SK-N-SH treated with all-trans-retinoic acid at 6 μM for 48 hours (cell line): ENCODE results near the gene ELAC2.

ENCODE experiments used
- CSDC2 ChIP-seq: fragments of 250-450 bp; sonication (Bioruptor Pico); IDR thresholded peaks from 2 replicates; pipeline ENCODE4 v1.5.0; 2020; ENCODE audit warnings: mild to moderate bottlenecking, moderate library complexity
- RARB ChIP-seq: fragments of 250-450 bp; sonication (Bioruptor Pico); IDR thresholded peaks from 2 replicates; pipeline ENCODE4 v1.8.0; 2021; ENCODE audit warnings: mild to moderate bottlenecking, moderate library complexity
- SNAI2 ChIP-seq: fragments of 250-450 bp; sonication (Bioruptor Pico); IDR thresholded peaks from 2 replicates; pipeline ENCODE4 v1.5.0; 2020; ENCODE audit warnings: mild to moderate bottlenecking, moderate library complexity
- ZFP30 ChIP-seq: fragments of 450-650 bp; formaldehyde crosslinking; IDR thresholded peaks from 2 replicates; pipeline ENCODE4 v1.5.0; 2022; ENCODE audit warnings: mild to moderate bottlenecking, moderate library complexity
- TF ChIP-seq, protein P1 (sequence below): fragments of 250-450 bp; sonication (Bioruptor Pico); IDR thresholded peaks from 2 replicates; pipeline ENCODE4 v1.8.0; 2021; ENCODE audit warnings: low read depth, mild to moderate bottlenecking, moderate library complexity, borderline replicate concordance
- TF ChIP-seq, protein P2 (sequence below): fragments of 250-450 bp; sonication (Bioruptor Pico); IDR thresholded peaks from 2 replicates; pipeline ENCODE4 v1.5.1; 2021; ENCODE audit warnings: mild to moderate bottlenecking, moderate library complexity
- TF ChIP-seq, protein P3 (sequence below): fragments of 250-450 bp; sonication (Bioruptor Pico); IDR thresholded peaks from 2 replicates; pipeline ENCODE4 v1.5.0; 2020; ENCODE audit warnings: mild to moderate bottlenecking, moderate library complexity

DNA sequence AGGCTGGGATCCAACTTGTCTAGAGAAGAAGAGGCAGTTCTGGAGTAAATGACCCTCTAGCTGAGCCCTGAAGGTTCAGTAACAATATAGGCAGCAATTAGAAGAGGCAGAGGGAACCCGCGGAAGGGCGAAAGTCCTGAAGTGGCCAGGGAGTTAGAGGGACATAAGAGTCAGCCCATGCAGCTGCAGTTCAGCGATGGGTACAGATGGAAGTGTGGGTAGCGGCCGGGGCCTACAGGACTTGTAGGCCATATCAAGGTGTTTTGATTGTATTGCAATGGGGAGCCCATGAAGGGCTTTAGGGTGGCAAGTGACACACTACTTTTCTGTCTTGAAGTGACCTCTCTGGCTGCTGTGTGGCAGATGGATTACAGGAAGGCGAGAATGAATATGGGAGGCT lies 3.0 kb downstream of the ELAC2 start:
- TF ChIP-seq, protein P1, sequence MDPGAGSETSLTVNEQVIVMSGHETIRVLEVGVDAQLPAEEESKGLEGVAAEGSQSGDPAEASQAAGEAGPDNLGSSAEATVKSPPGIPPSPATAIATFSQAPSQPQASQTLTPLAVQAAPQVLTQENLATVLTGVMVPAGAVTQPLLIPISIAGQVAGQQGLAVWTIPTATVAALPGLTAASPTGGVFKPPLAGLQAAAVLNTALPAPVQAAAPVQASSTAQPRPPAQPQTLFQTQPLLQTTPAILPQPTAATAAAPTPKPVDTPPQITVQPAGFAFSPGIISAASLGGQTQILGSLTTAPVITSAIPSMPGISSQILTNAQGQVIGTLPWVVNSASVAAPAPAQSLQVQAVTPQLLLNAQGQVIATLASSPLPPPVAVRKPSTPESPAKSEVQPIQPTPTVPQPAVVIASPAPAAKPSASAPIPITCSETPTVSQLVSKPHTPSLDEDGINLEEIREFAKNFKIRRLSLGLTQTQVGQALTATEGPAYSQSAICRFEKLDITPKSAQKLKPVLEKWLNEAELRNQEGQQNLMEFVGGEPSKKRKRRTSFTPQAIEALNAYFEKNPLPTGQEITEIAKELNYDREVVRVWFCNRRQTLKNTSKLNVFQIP (CRISPR knock-in tag) = no peak
- TF ChIP-seq, protein P2, sequence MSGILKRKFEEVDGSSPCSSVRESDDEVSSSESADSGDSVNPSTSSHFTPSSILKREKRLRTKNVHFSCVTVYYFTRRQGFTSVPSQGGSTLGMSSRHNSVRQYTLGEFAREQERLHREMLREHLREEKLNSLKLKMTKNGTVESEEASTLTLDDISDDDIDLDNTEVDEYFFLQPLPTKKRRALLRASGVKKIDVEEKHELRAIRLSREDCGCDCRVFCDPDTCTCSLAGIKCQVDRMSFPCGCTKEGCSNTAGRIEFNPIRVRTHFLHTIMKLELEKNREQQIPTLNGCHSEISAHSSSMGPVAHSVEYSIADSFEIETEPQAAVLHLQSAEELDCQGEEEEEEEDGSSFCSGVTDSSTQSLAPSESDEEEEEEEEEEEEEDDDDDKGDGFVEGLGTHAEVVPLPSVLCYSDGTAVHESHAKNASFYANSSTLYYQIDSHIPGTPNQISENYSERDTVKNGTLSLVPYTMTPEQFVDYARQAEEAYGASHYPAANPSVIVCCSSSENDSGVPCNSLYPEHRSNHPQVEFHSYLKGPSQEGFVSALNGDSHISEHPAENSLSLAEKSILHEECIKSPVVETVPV (CRISPR knock-in tag) = no peak
- no peak for TF ChIP-seq ZFP30 (CRISPR knock-in tag)
- no peak for TF ChIP-seq SNAI2 (CRISPR knock-in tag)
- TF ChIP-seq, protein P3, sequence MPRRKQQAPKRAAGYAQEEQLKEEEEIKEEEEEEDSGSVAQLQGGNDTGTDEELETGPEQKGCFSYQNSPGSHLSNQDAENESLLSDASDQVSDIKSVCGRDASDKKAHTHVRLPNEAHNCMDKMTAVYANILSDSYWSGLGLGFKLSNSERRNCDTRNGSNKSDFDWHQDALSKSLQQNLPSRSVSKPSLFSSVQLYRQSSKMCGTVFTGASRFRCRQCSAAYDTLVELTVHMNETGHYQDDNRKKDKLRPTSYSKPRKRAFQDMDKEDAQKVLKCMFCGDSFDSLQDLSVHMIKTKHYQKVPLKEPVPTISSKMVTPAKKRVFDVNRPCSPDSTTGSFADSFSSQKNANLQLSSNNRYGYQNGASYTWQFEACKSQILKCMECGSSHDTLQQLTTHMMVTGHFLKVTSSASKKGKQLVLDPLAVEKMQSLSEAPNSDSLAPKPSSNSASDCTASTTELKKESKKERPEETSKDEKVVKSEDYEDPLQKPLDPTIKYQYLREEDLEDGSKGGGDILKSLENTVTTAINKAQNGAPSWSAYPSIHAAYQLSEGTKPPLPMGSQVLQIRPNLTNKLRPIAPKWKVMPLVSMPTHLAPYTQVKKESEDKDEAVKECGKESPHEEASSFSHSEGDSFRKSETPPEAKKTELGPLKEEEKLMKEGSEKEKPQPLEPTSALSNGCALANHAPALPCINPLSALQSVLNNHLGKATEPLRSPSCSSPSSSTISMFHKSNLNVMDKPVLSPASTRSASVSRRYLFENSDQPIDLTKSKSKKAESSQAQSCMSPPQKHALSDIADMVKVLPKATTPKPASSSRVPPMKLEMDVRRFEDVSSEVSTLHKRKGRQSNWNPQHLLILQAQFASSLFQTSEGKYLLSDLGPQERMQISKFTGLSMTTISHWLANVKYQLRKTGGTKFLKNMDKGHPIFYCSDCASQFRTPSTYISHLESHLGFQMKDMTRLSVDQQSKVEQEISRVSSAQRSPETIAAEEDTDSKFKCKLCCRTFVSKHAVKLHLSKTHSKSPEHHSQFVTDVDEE = no peak
- no peak for TF ChIP-seq CSDC2
- TF ChIP-seq RARB = no peak
